Mesothelial cell of epicardium (in vitro differentiated cells): ENCODE measurements around the gene JAM3. TPM values are rescaled to one million over a fixed set of nuclear protein-coding genes. Genes with fewer than 3 reads are reported as not detected.

ENCODE experiments used
- DNase-seq, 2 experiments: peaks; one replicate each; pipeline ENCODE4 v3.0.0; 2021; ENCODE audit warnings: low spot score in 2 of 2; ENCODE audit not compliant: unreplicated experiment in 2 of 2
- H3K27ac Mint-ChIP-seq: 2 replicates; pipeline ENCODE4 v1.8.0; 2021; ENCODE audit warnings: mixed read lengths
- H3K27me3 Mint-ChIP-seq: 2 replicates; pipeline ENCODE4 v1.8.0; 2021; ENCODE audit warnings: low read depth, mixed read lengths
- H3K36me3 Mint-ChIP-seq: 2 replicates; pipeline ENCODE4 v1.8.0; 2021; ENCODE audit warnings: mixed read lengths
- H3K4me1 Mint-ChIP-seq: 2 replicates; pipeline ENCODE4 v1.8.0; 2021; ENCODE audit warnings: mixed read lengths
- H3K4me3 Mint-ChIP-seq: 2 replicates; pipeline ENCODE4 v1.8.0; 2021; ENCODE audit warnings: mild to moderate bottlenecking, moderate library complexity, mixed read lengths
- H3K9me3 Mint-ChIP-seq: 2 replicates; pipeline ENCODE4 v1.8.0; 2021; ENCODE audit warnings: mixed read lengths
- total RNA-seq: library from RNA; stranded (reverse); gene quantifications from 3 replicates; pipeline ENCODE4 v1.2.1, GENCODE V29; 2021
- TF ChIP-seq, protein P1 (sequence below): fragments of 200-600 bp; sonication (generic); IDR thresholded peaks from one replicate; pipeline ENCODE4 v1.5.0; 2021; ENCODE audit warnings: antibody characterized with exemption; ENCODE audit not compliant: unreplicated experiment

The JAM3 gene
- total RNA-seq, result 36.2 to 39.3 TPM (median 37.6 TPM) in 3 replicates

DNA sequence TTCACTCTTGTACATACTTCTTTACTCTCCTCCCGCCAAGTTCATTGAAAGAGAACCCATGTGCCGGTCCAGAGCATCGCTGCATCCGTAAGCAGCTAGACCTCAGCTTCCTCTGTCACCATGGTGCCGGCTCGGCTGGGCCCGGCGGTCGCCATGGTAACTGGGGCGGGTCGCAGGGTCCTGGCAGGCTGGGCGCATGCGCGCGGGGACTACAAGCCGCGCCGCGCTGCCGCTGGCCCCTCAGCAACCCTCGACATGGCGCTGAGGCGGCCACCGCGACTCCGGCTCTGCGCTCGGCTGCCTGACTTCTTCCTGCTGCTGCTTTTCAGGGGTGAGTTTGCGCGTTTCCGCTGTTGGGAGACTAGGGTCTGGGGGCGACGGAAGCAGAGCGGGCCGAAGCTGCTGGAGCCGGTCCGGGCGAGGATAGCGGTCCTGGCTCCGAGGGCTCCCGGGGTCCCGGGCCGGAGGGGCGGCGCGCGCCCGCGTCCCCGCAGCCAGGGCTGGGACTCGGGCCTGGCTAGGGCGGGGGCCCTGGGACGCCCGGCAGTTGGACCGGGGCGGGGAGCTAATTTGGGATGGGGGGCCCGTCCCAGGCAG, at the start of gene JAM3:
TSS of gene JAM3 (plus strand) at position 244 of the 597 bp plus-strand sequence. CDS start at position 256, 12 bp downstream.
- peak within 1 kb of the TSS; percentile 93 for H3K27ac Mint-ChIP-seq
- H3K9me3 Mint-ChIP-seq, result no peaks in the 10 kb centered on the region
- peaks cover 14% of the 10 kb centered on the region for H3K4me1 Mint-ChIP-seq
- peak; percentile 99 for DNase-seq
- peaks cover 47% of the 10 kb centered on the region for H3K27me3 Mint-ChIP-seq
- peak within 1 kb of the TSS; percentile 94 for H3K4me3 Mint-ChIP-seq
- no peaks in the 10 kb centered on the region for H3K36me3 Mint-ChIP-seq
- TF ChIP-seq, protein P1, sequence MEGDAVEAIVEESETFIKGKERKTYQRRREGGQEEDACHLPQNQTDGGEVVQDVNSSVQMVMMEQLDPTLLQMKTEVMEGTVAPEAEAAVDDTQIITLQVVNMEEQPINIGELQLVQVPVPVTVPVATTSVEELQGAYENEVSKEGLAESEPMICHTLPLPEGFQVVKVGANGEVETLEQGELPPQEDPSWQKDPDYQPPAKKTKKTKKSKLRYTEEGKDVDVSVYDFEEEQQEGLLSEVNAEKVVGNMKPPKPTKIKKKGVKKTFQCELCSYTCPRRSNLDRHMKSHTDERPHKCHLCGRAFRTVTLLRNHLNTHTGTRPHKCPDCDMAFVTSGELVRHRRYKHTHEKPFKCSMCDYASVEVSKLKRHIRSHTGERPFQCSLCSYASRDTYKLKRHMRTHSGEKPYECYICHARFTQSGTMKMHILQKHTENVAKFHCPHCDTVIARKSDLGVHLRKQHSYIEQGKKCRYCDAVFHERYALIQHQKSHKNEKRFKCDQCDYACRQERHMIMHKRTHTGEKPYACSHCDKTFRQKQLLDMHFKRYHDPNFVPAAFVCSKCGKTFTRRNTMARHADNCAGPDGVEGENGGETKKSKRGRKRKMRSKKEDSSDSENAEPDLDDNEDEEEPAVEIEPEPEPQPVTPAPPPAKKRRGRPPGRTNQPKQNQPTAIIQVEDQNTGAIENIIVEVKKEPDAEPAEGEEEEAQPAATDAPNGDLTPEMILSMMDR, result no peak

DNA sequence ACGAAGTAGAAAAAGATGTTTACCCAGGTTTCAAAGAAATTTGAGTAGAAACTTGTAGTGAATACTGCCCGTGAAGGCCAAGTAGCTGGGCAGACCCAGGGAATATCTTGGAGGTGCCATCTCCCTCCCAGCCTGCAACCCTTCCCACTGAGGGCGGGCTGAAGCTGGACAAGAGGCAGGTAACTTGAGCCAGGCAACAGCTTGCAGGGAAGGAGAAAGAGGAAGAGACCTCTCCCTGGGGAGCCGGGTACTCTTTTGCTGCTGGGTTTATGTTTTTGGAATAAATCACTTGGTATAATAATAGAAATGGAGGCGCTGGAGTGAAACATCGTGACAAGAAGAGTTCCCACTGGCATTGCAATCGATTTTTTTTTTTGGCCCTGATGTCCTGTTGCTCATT, 49.4 kb upstream of the JAM3 start:
- DNase-seq, result no peak
- no peaks in the 10 kb centered on the region for H3K4me1 Mint-ChIP-seq
- H3K27me3 Mint-ChIP-seq, result peaks cover 84% of the 10 kb centered on the region
- H3K4me3 Mint-ChIP-seq, result no peak overlapping the region
- no peaks in the 10 kb centered on the region for H3K9me3 Mint-ChIP-seq
- H3K27ac Mint-ChIP-seq, result no peak overlapping the region
- no peaks in the 10 kb centered on the region for H3K36me3 Mint-ChIP-seq
- TF ChIP-seq, protein P1, result no peak

DNA sequence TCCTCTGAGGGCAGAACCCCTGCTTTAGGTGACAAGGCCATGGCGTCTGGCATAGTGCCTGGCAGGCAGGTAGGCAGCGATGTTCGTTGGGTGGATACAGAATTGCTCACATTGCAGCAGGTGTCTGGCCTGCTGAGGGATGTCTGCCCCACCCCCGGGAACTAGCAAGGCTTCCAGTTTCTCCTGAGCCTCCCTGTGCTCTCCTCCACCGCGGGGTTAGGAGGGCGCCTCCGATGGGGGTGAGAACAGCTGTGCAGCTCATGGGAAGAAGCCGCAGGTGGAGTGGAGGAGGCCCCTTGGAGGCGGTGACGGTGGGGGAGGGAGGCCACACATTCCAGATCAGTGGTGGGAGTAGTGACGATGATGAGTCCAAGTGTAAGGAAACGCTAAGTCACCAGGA, 48.3 kb upstream of the JAM3 start:
- no peak overlapping the region for H3K27ac Mint-ChIP-seq
- TF ChIP-seq, protein P1, result no peak
- no peaks in the 10 kb centered on the region for H3K9me3 Mint-ChIP-seq
- H3K36me3 Mint-ChIP-seq, result no peaks in the 10 kb centered on the region
- H3K4me1 Mint-ChIP-seq, result no peaks in the 10 kb centered on the region
- peaks cover 82% of the 10 kb centered on the region for H3K27me3 Mint-ChIP-seq
- no peak for DNase-seq
- H3K4me3 Mint-ChIP-seq, result no peak overlapping the region

DNA sequence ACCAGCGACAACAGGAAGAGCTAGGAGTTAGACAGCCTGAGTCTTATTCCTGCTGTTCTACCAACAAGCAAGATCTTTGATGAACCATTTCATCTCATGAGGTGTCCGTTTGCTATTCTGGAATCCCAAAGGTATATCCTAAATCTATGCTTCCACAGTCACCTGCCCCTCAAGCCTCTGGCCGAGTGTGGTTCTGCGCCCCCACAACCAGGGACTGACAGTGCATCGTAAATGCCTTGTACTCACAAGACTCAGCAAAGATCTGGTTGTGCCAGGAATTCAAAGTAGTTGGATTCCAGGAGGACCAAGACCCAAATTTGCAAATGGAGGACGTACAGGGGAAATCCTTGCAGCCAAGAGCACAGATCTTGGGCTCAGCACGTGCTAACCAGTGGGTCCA, 47.5 kb upstream of the JAM3 start:
- peaks cover 75% of the 10 kb centered on the region for H3K27me3 Mint-ChIP-seq
- TF ChIP-seq, protein P1, result no peak
- H3K4me3 Mint-ChIP-seq, result no peak overlapping the region
- H3K4me1 Mint-ChIP-seq, result peaks cover 7% of the 10 kb centered on the region
- H3K27ac Mint-ChIP-seq, result no peak overlapping the region
- H3K9me3 Mint-ChIP-seq, result no peaks in the 10 kb centered on the region
- H3K36me3 Mint-ChIP-seq, result no peaks in the 10 kb centered on the region
- no peak for DNase-seq

DNA sequence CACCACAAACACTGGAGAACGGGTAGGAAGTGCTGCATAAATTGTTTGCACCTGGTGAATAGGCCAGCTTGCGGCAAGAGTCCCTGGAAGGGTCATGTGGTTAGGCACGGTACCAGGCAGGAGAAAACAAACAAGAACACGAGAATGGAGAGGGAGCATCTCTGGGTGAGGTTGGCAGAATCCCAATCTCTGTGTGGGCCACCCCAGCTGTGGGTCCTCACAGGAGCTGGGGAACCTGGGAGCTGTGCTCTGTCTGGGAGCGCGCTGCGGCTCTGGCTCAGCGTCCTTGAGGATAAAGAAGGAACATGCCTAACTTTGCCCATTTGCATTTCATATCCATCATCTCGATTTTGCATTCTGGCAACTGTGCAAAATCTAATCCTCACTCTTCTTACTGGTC, 46.1 kb upstream of the JAM3 start:
- Mint-ChIP-seq H3K36me3 (no peaks in the 10 kb centered on the region), H3K4me1 (peaks cover 17% of the 10 kb centered on the region), H3K27ac (no peak overlapping the region), H3K9me3 (no peaks in the 10 kb centered on the region), H3K4me3 (no peak overlapping the region), H3K27me3 (peaks cover 72% of the 10 kb centered on the region)
- TF ChIP-seq, protein P1, result no peak
- no peak for DNase-seq
